HK-2 (cell line): ENCODE results near the gene FAM107A.

ENCODE experiments used
- DNase-seq: peaks from one replicate; pipeline ENCODE4 v3.0.0-alpha.2; 2018; ENCODE audit not compliant: unreplicated experiment

The FAM107A gene

GRCh38 chr3:58518291-58518789 lies 58.9 kb downstream of the FAM107A start:
- DNase-seq = no peak

GRCh38 chr3:58514405-58514804 lies 62.8 kb downstream of the FAM107A start:
- DNase-seq = no peak
